Immature natural killer cell (primary cell): ENCODE data around the gene ARMC7. TPM values are rescaled to one million over a fixed set of nuclear protein-coding genes. Genes with fewer than 3 reads are reported as not detected.
"Not testable (repeated sequence)": the region's sequence is repeated elsewhere in the genome, so short reads cannot be mapped to it uniquely, and the experiment has no call there.

Source experiments
- DNase-seq, 3 donors: peaks; one replicate each; pipeline ENCODE4 v3.0.0; 2022; ENCODE audit warnings: mixed read lengths in 1 of 3
- H3K27ac Mint-ChIP-seq, 6 donors: one replicate each; pipeline ENCODE4 v1.8.0; 2020; ENCODE audit warnings: mixed read lengths in 6 of 6, mild to moderate bottlenecking in 5 of 6, inconsistent platforms in 4 of 6, moderate library complexity in 3 of 6
- H3K27me3 Mint-ChIP-seq, 3 donors: one replicate each; pipeline ENCODE4 v1.8.0; 2020 to 2021; ENCODE audit warnings: low read depth in 3 of 3, mild to moderate bottlenecking in 3 of 3, mixed read lengths in 3 of 3, moderate library complexity in 3 of 3, inconsistent platforms in 1 of 3
- H3K36me3 Mint-ChIP-seq, 3 donors: one replicate each; pipeline ENCODE4 v1.8.0; 2020; ENCODE audit warnings: mixed read lengths in 3 of 3, inconsistent platforms in 2 of 3, mild to moderate bottlenecking in 2 of 3
- H3K4me1 Mint-ChIP-seq, 2 donors: one replicate each; pipeline ENCODE4 v1.8.0; 2020; ENCODE audit warnings: inconsistent platforms in 2 of 2, mild to moderate bottlenecking in 2 of 2, mixed read lengths in 2 of 2, moderate library complexity in 1 of 2
- H3K4me3 Mint-ChIP-seq, 5 donors: one replicate each; pipeline ENCODE4 v1.8.0; 2020; ENCODE audit warnings: mild to moderate bottlenecking in 5 of 5, mixed read lengths in 5 of 5, inconsistent platforms in 3 of 5, moderate library complexity in 3 of 5
- H3K9me3 Mint-ChIP-seq, 6 donors: one replicate each; pipeline ENCODE4 v1.8.0; 2020; ENCODE audit warnings: mild to moderate bottlenecking in 6 of 6, mixed read lengths in 6 of 6, inconsistent platforms in 4 of 6, moderate library complexity in 3 of 6
- polyA plus RNA-seq, 3 donors: library from polyadenylated mRNA; unstranded; fragments of 300-500 nt; fragmentation: Illumina TruSeq; gene quantifications; one replicate each; pipeline ENCODE4 v1.2.3, GENCODE V29; 2021

ARMC7 gene
- polyA plus RNA-seq, 3 donors from 2014 or later, result 0.57 to 7.5 (median 3.5) TPM

- not testable (repeated sequence) for H3K36me3 Mint-ChIP-seq, H3K9me3 Mint-ChIP-seq, H3K27me3 Mint-ChIP-seq, DNase-seq
- Mint-ChIP-seq H3K4me3 (peak overlapping the region; percentile 91 to 92 (median 92)), H3K27ac (peak overlapping the region; percentile 82 to 93 (median 90)), H3K4me1 (peaks cover 18 to 20% of the 10 kb centered on the region in 2 donors)
These were observed 22.5 kb downstream of the ARMC7 start for GRCh38 chr17:75132018-75133000.

- DNase-seq, result no peak
- Mint-ChIP-seq H3K9me3 (no peaks in the 10 kb centered on the region), H3K27me3 (peaks cover 2 to 4% (median 2%) of the 10 kb centered on the region in 3 donors), H3K4me1 (peaks cover 18 to 20% of the 10 kb centered on the region in 2 donors), H3K36me3 (peaks cover 0 to 3% (median 0%) of the 10 kb centered on the region in 3 donors), H3K4me3 (peak overlapping the region in 2 of 5 donors; percentile 44 to 91), H3K27ac (peak overlapping the region in 1 of 6 donors; percentile 55)
These were observed 23.2 kb downstream of the ARMC7 start for GRCh38 chr17:75133001-75133400.

GRCh38 chr17:75133607-75134347 is 24.0 kb downstream of the ARMC7 start:
- H3K27me3 Mint-ChIP-seq, DNase-seq, H3K9me3 Mint-ChIP-seq, H3K27ac Mint-ChIP-seq, H3K36me3 Mint-ChIP-seq: not testable (repeated sequence)
- Mint-ChIP-seq H3K4me3 (peak overlapping the region in 1 of 5 donors; percentile 24), H3K4me1 (peaks cover 17 to 20% of the 10 kb centered on the region in 2 donors)

GRCh38 chr17:75135452-75135851 is 25.7 kb downstream of the ARMC7 start:
- Mint-ChIP-seq H3K4me3 (peak overlapping the region in 1 of 5 donors; percentile 17), H3K27ac (peak overlapping the region in 5 of 6 donors; percentile 10 to 60 (median 30))
- no peak for DNase-seq

GRCh38 chr17:75135946-75136345 is 26.2 kb downstream of the ARMC7 start:
- H3K27me3 Mint-ChIP-seq, result peaks cover 0 to 3% (median 2%) of the 10 kb centered on the region in 3 donors
- peaks cover 0 to 3% (median 0%) of the 10 kb centered on the region in 3 donors for H3K36me3 Mint-ChIP-seq
- H3K4me1 Mint-ChIP-seq, result peaks cover 16 to 22% of the 10 kb centered on the region in 2 donors
- peak overlapping the region in 5 of 6 donors; percentile 17 to 77 (median 59) for H3K27ac Mint-ChIP-seq
- H3K4me3 Mint-ChIP-seq, result peak overlapping the region in 1 of 5 donors; percentile 17
- DNase-seq, result no peak
- no peaks in the 10 kb centered on the region for H3K9me3 Mint-ChIP-seq

More at GRCh38 chr17:75135452-75135851, 25.7 kb downstream of the ARMC7 start:
- peaks cover 0 to 3% (median 0%) of the 10 kb centered on the region in 3 donors for H3K36me3 Mint-ChIP-seq
- H3K4me1 Mint-ChIP-seq, result peaks cover 15 to 22% of the 10 kb centered on the region in 2 donors
- no peaks in the 10 kb centered on the region for H3K9me3 Mint-ChIP-seq
- peaks cover 2 to 3% (median 2%) of the 10 kb centered on the region in 3 donors for H3K27me3 Mint-ChIP-seq

GRCh38 chr17:75137762-75138161 is 28.0 kb downstream of the ARMC7 start:
- not testable (repeated sequence) for H3K9me3 Mint-ChIP-seq, H3K4me3 Mint-ChIP-seq, H3K27me3 Mint-ChIP-seq, H3K36me3 Mint-ChIP-seq, DNase-seq, H3K27ac Mint-ChIP-seq
- peaks cover 14 to 22% of the 10 kb centered on the region in 2 donors for H3K4me1 Mint-ChIP-seq

- Mint-ChIP-seq H3K27me3 (peaks cover 0 to 3% (median 2%) of the 10 kb centered on the region in 3 donors), H3K4me1 (peaks cover 14 to 22% of the 10 kb centered on the region in 2 donors), H3K4me3 (no peak overlapping the region), H3K9me3 (no peaks in the 10 kb centered on the region), H3K36me3 (peaks cover 0 to 3% (median 0%) of the 10 kb centered on the region in 3 donors), H3K27ac (no peak overlapping the region)
- DNase-seq, result no peak
These were observed 28.8 kb downstream of the ARMC7 start for GRCh38 chr17:75138519-75138918.

GRCh38 chr17:75142236-75142971 is 32.6 kb downstream of the ARMC7 start:
- Mint-ChIP-seq H3K27ac (no peak overlapping the region), H3K4me1 (peaks cover 14 to 15% of the 10 kb centered on the region in 2 donors), H3K4me3 (no peak overlapping the region), H3K27me3 (peaks cover 0 to 2% (median 0%) of the 10 kb centered on the region in 3 donors), H3K36me3 (peaks cover 0 to 19% (median 11%) of the 10 kb centered on the region in 3 donors), H3K9me3 (no peaks in the 10 kb centered on the region)
- no peak for DNase-seq

GRCh38 chr17:75144816-75145512 is 35.2 kb downstream of the ARMC7 start:
- peaks cover 0 to 2% (median 1%) of the 10 kb centered on the region in 3 donors for H3K27me3 Mint-ChIP-seq
- peaks cover 0 to 29% (median 17%) of the 10 kb centered on the region in 3 donors for H3K36me3 Mint-ChIP-seq
- peak overlapping the region in 2 of 6 donors; percentile 25 to 68 for H3K27ac Mint-ChIP-seq
- H3K4me1 Mint-ChIP-seq, result peaks cover 15 to 26% of the 10 kb centered on the region in 2 donors
- H3K9me3 Mint-ChIP-seq, result no peaks in the 10 kb centered on the region
- no peak for DNase-seq
- no peak overlapping the region for H3K4me3 Mint-ChIP-seq

GRCh38 chr17:75146592-75146991 is 36.8 kb downstream of the ARMC7 start:
- peaks cover 0 to 29% (median 17%) of the 10 kb centered on the region in 3 donors for H3K36me3 Mint-ChIP-seq
- DNase-seq, result no peak
- no peak overlapping the region for H3K4me3 Mint-ChIP-seq
- peaks cover 0 to 2% (median 1%) of the 10 kb centered on the region in 3 donors for H3K27me3 Mint-ChIP-seq
- no peak overlapping the region for H3K27ac Mint-ChIP-seq
- H3K9me3 Mint-ChIP-seq, result no peaks in the 10 kb centered on the region
- H3K4me1 Mint-ChIP-seq, result peaks cover 2 to 12% of the 10 kb centered on the region in 2 donors

GRCh38 chr17:75147878-75148546 is 38.2 kb downstream of the ARMC7 start:
- DNase-seq, result no peak
- Mint-ChIP-seq H3K9me3 (no peaks in the 10 kb centered on the region), H3K27ac (peak overlapping the region in 1 of 6 donors; percentile 19), H3K27me3 (peaks cover 0 to 2% (median 1%) of the 10 kb centered on the region in 3 donors), H3K4me3 (no peak overlapping the region), H3K4me1 (peaks cover 11 to 24% of the 10 kb centered on the region in 2 donors), H3K36me3 (peaks cover 0 to 29% (median 17%) of the 10 kb centered on the region in 3 donors)

- Mint-ChIP-seq H3K9me3 (no peaks in the 10 kb centered on the region), H3K27me3 (peaks cover 5 to 14% (median 7%) of the 10 kb centered on the region in 3 donors), H3K36me3 (peaks cover 0 to 16% (median 11%) of the 10 kb centered on the region in 3 donors), H3K27ac (no peak overlapping the region), H3K4me3 (peak overlapping the region in 4 of 5 donors; percentile 9 to 95 (median 90)), H3K4me1 (peaks cover 31 to 44% of the 10 kb centered on the region in 2 donors)
- DNase-seq, result no peak
These were observed 42.2 kb downstream of the ARMC7 start for GRCh38 chr17:75151930-75152329.
